Measurements from ENCODE around the gene BEX2. TPM values are rescaled to one million over a fixed set of nuclear protein-coding genes. Genes with fewer than 3 reads are reported as not detected.

The BEX2 gene
- total RNA-seq, 3 donors from 2014 or later = 4.6 to 5.5 (median 4.9) TPM

- H3K9me3 ChIP-seq = no peaks in the 10 kb centered on the region
- DNase-seq = no peak
Observed at GRCh38 chrX:103279624-103280023, 31.2 kb downstream of the BEX2 start.

GRCh38 chrX:103276581-103277002, 34.2 kb downstream of the BEX2 start, which contains the start of gene TCEAL5:
TSS of gene TCEAL5 (minus strand) at chrX:103276750. CDS start at chrX:103274563, 2,187 bp downstream.
- no peak for ATAC-seq

More at GRCh38 chrX:103279624-103280023, 31.2 kb downstream of the BEX2 start:
- no peaks in the 10 kb centered on the region for H3K36me3 ChIP-seq (ENCODE audit: low read depth)
- intact Hi-C loops (cut with DNase I, micrococcal nuclease) = no loop called here
- no peak for TF ChIP-seq CTCF (IDR thresholded peaks at IDR 0.05)
- no peaks in the 10 kb centered on the region for H3K4me1 ChIP-seq (ENCODE audit: low read depth)
- ATAC-seq = no peak
- H3K4me3 ChIP-seq = no peak overlapping the region

GRCh38 chrX:103275947-103276567, 34.7 kb downstream of the BEX2 start:
- DNase-seq (no peak), ATAC-seq (no peak)

More at GRCh38 chrX:103276581-103277002, 34.2 kb downstream of the BEX2 start, which contains the start of gene TCEAL5:
- TF ChIP-seq CTCF (IDR thresholded peaks at IDR 0.05) = no peak
- Histone ChIP-seq H3K9me3 (no peaks in the 10 kb centered on the region), H3K36me3 (ENCODE audit: low read depth) (no peaks in the 10 kb centered on the region), H3K4me1 (ENCODE audit: low read depth) (no peaks in the 10 kb centered on the region), H3K4me3 (no peak within 1 kb of the TSS)
- intact Hi-C loops (cut with DNase I, micrococcal nuclease) = no loop called here
- DNase-seq = no peak

GRCh38 chrX:103274284-103274683, 36.5 kb downstream of the BEX2 start:
- TF ChIP-seq CTCF (IDR thresholded peaks at IDR 0.05) = no peak
- intact Hi-C loops (cut with DNase I, micrococcal nuclease) = no loop called here
- Histone ChIP-seq H3K9me3 (no peaks in the 10 kb centered on the region), H3K4me1 (ENCODE audit: low read depth) (no peaks in the 10 kb centered on the region), H3K36me3 (ENCODE audit: low read depth) (no peaks in the 10 kb centered on the region), H3K4me3 (no peak overlapping the region)
- no peak for DNase-seq
- ATAC-seq = no peak

More at GRCh38 chrX:103275947-103276567, 34.7 kb downstream of the BEX2 start:
- Histone ChIP-seq H3K9me3 (no peaks in the 10 kb centered on the region), H3K4me1 (ENCODE audit: low read depth) (no peaks in the 10 kb centered on the region), H3K36me3 (ENCODE audit: low read depth) (no peaks in the 10 kb centered on the region), H3K4me3 (no peak overlapping the region)
- no peak for TF ChIP-seq CTCF (IDR thresholded peaks at IDR 0.05)
- intact Hi-C loops (cut with DNase I, micrococcal nuclease) = no loop called here

Other genes starting within 250 kb of the BEX2 start
- gene BEX1, start 246.8 kb downstream of the BEX2 start, total RNA-seq = 1 to 10 TPM in 1 of 3 donors, under 1 TPM in 1, not detected in 1; 0.87 to 7.3 TPM
- gene NXF3, start 217.8 kb downstream of the BEX2 start, total RNA-seq = under 1 TPM; 0.32 to 0.75 (median 0.38) TPM
- gene BEX4, start 95.9 kb downstream of the BEX2 start, total RNA-seq = 10 to 100 TPM in 1 of 3 donors, 1 to 10 TPM in 2; 7.8 to 34.0 (median 8.9) TPM
- 10 to 100 TPM; 24.4 to 43.0 (median 31.2) TPM for gene TCEAL8, start 55.8 kb downstream of the BEX2 start, total RNA-seq
- under 1 TPM in 1 of 3 donors, not detected in 2; 0.92 TPM for gene TCEAL5, start 34.2 kb downstream of the BEX2 start, total RNA-seq
- 10 to 100 TPM in 1 of 3 donors, 1 to 10 TPM in 1, under 1 TPM in 1; 0.61 to 12.1 (median 2.2) TPM for gene TCEAL7, start 19.2 kb upstream of the BEX2 start, total RNA-seq
- gene TCEAL9, start 45.5 kb upstream of the BEX2 start, total RNA-seq = 10 to 100 TPM; 20.9 to 29.6 (median 27.3) TPM
- 10 to 100 TPM; 21.5 to 74.1 (median 35.6) TPM for gene BEX3, start 65.5 kb upstream of the BEX2 start, total RNA-seq
- under 1 TPM in 2 of 3 donors, not detected in 1; 0.17 to 0.28 TPM for gene RAB40A, start 208.5 kb upstream of the BEX2 start, total RNA-seq